HL-60 (cell line): ENCODE data around the gene MAP3K14.

Experiments
- CTCF ChIP-seq: IDR thresholded peaks from one replicate; pipeline ENCODE4 v1.5.1; 2011; ENCODE audit warnings: low read length, control low read depth, inconsistent platforms; ENCODE audit not compliant: insufficient read depth
- POLR2AphosphoS5 ChIP-seq: IDR thresholded peaks from 2 replicates; pipeline ENCODE4 v1.6.1; 2012; ENCODE audit warnings: low read depth
- REST ChIP-seq: IDR thresholded peaks from 2 replicates; pipeline ENCODE4 v1.6.1; 2012; ENCODE audit warnings: low read depth; ENCODE audit not compliant: insufficient replicate concordance

GRCh38 chr17:45233423-45233924 is 83.3 kb downstream of the MAP3K14 start:
- TF ChIP-seq REST (no peak), CTCF (no peak), POLR2AphosphoS5 (no peak)
